Hematopoietic multipotent progenitor cell treated with erythropoietin and hydrocortisone succinate and interleukin-3 and kit ligand, for 6 days (in vitro differentiated cells): ENCODE measurements around the gene PALD1.

Experiments
- DNase-seq: peaks from one replicate; pipeline ENCODE4 v3.0.0-alpha.2; 2015

The PALD1 gene

GRCh38 chr10:70558295-70558694 is 79.7 kb downstream of the PALD1 start:
- no peak for DNase-seq

- peak; percentile 83 for DNase-seq
These were observed 80.6 kb downstream of the PALD1 start for GRCh38 chr10:70558871-70559810.

- no peak for DNase-seq
These were observed 81.3 kb downstream of the PALD1 start for GRCh38 chr10:70559861-70560260.

- DNase-seq: no peak
These were observed 82.0 kb downstream of the PALD1 start for GRCh38 chr10:70560511-70560941.

- DNase-seq: peak; percentile 52
These were observed 82.5 kb downstream of the PALD1 start for GRCh38 chr10:70561070-70561469.

GRCh38 chr10:70561558-70561957 is 83.0 kb downstream of the PALD1 start:
- DNase-seq: no peak

GRCh38 chr10:70562036-70562755 is 83.6 kb downstream of the PALD1 start:
- no peak for DNase-seq

- DNase-seq: no peak
These were observed 84.7 kb downstream of the PALD1 start for GRCh38 chr10:70563230-70563629.

GRCh38 chr10:70564113-70564725 is 85.7 kb downstream of the PALD1 start:
- no peak for DNase-seq

GRCh38 chr10:70564901-70565351 is 86.4 kb downstream of the PALD1 start:
- peak; percentile 57 for DNase-seq

GRCh38 chr10:70565556-70566514 is 87.3 kb downstream of the PALD1 start:
- DNase-seq: peak; percentile 37

- no peak for DNase-seq
These were observed 88.1 kb downstream of the PALD1 start for GRCh38 chr10:70566515-70567290.

- no peak for DNase-seq
These were observed 89.0 kb downstream of the PALD1 start for GRCh38 chr10:70567603-70568002.

GRCh38 chr10:70568113-70568512 is 89.5 kb downstream of the PALD1 start:
- no peak for DNase-seq

GRCh38 chr10:70568781-70569495 is 90.4 kb downstream of the PALD1 start:
- DNase-seq: no peak

- DNase-seq: no peak
These were observed 92.7 kb downstream of the PALD1 start for GRCh38 chr10:70571236-70571635.

- DNase-seq: no peak
These were observed 93.3 kb downstream of the PALD1 start for GRCh38 chr10:70571636-70572439.

- no peak for DNase-seq
These were observed 95.3 kb downstream of the PALD1 start for GRCh38 chr10:70573599-70574506.

GRCh38 chr10:70575486-70575873 is 96.9 kb downstream of the PALD1 start:
- peak; percentile 47 for DNase-seq
